Endothelial cell of umbilical vein (primary cell): ENCODE data around the gene CSMD2. TPM values are rescaled to one million over a fixed set of nuclear protein-coding genes. Genes with fewer than 3 reads are reported as not detected.

Source experiments
- BruUV-seq: library from RNA; stranded (reverse); fragments of 400-500 nt; replicated peaks from 2 replicates; lab custom pipeline; 2021; lab: Mats Ljungman, UMichigan
- CTCF ChIA-PET: fragments of 300-600, 350-600 bp; sonication (Branson Sonifier 250); formaldehyde crosslinking; loops from one replicate; lab custom pipeline; 2021; ENCODE audit warnings: antibody characterized with exemption, inconsistent platforms; lab: Charles Lee
- POLR2A ChIA-PET: fragments of 300-600, 350-600 bp; sonication (Branson Sonifier 250); formaldehyde crosslinking; loops from one replicate; lab custom pipeline; 2021; ENCODE audit warnings: antibody characterized with exemption, inconsistent platforms; lab: Charles Lee
- DNase-seq: peaks from one replicate; pipeline ENCODE4 v3.0.0-alpha.2; 2011; ENCODE audit warnings: low read depth, low spot score
- FAIRE-seq: peaks from 2 replicates; lab custom pipeline; 2011; peaks lifted over from hg19 to GRCh38; lab: Jason Lieb, UNC
- H2AFZ ChIP-seq: 2 replicates; pipeline ENCODE4 v1.6.0; 2012; ENCODE audit warnings: low read depth, low read length, control low read depth, inconsistent platforms
- H3K27ac ChIP-seq: 2 replicates; pipeline ENCODE4 v1.5.1; 2011; ENCODE audit warnings: low read depth, mild to moderate bottlenecking, control low read depth, low read length, moderate library complexity; ENCODE audit not compliant: insufficient read depth
- H3K27me3 ChIP-seq, 2 experiments: 2 replicates each; pipeline versions ENCODE4 v1.6.0 to v1.6.1; 2011; ENCODE audit warnings: low read length in 2 of 2, mixed read lengths in 1 of 2; ENCODE audit not compliant: control insufficient read depth in 2 of 2, insufficient read depth in 2 of 2
- H3K36me3 ChIP-seq, 2 experiments: 2 replicates in 1 of 2; 3 replicates in 1 of 2; pipeline ENCODE4 v1.5.1; 2011; ENCODE audit warnings: low read length in 2 of 2, mild to moderate bottlenecking in 1 of 2, moderate library complexity in 1 of 2; ENCODE audit not compliant: control insufficient read depth in 2 of 2, insufficient read depth in 2 of 2; ENCODE audit errors: extremely low read depth in 1 of 2
- H3K4me1 ChIP-seq: 3 replicates; pipeline ENCODE4 v1.5.1; 2011; ENCODE audit warnings: mild to moderate bottlenecking, low read length; ENCODE audit not compliant: control insufficient read depth, insufficient read depth; ENCODE audit errors: extremely low read depth
- H3K4me2 ChIP-seq: 2 replicates; pipeline ENCODE4 v1.6.1; 2011; ENCODE audit warnings: low read length, control low read depth, mixed read lengths; ENCODE audit not compliant: insufficient read depth
- H3K4me3 ChIP-seq, 3 experiments: fragments of 200-600 bp in 1 of 3; sonication (generic), shearing (Covaris generic) in 1 of 3; replicated peaks in 1 of 3; 2 replicates each; pipeline ENCODE4 v1.5.1; 2011 to 2016; ENCODE audit warnings: control low read depth in 3 of 3, low read length in 3 of 3, mild to moderate bottlenecking in 2 of 3, inconsistent platforms in 1 of 3, low read depth in 1 of 3, moderate library complexity in 1 of 3; ENCODE audit not compliant: insufficient read depth in 1 of 3
- H3K79me2 ChIP-seq: 2 replicates; pipeline ENCODE4 v1.6.0; 2012; ENCODE audit warnings: low read length, inconsistent platforms; ENCODE audit not compliant: control insufficient read depth, insufficient read depth
- H3K9ac ChIP-seq: replicated peaks from 2 replicates; pipeline ENCODE3; 2011; ENCODE audit warnings: low read length, control low read depth; ENCODE audit not compliant: insufficient read depth; ENCODE audit errors: extremely low read depth
- H3K9me1 ChIP-seq: replicated peaks from 3 replicates; pipeline ENCODE4 v1.6.0; 2011; ENCODE audit warnings: mild to moderate bottlenecking, low read length; ENCODE audit not compliant: control insufficient read depth, insufficient read depth; ENCODE audit errors: extremely low read depth
- H3K9me3 ChIP-seq: replicated peaks from 2 replicates; pipeline ENCODE4 v1.5.1; 2012; ENCODE audit warnings: low read length, inconsistent platforms; ENCODE audit not compliant: control insufficient read depth, insufficient read depth
- H4K20me1 ChIP-seq: replicated peaks from 2 replicates; pipeline ENCODE3; 2011; ENCODE audit warnings: mild to moderate bottlenecking, low read length; ENCODE audit not compliant: control insufficient read depth, insufficient read depth; ENCODE audit errors: extremely low read depth
- EZH2 ChIP-seq: IDR thresholded peaks from 2 replicates; pipeline ENCODE4 v1.6.1; 2012; ENCODE audit warnings: borderline replicate concordance, low read depth, mild to moderate bottlenecking, moderate library complexity, low read length, inconsistent platforms; ENCODE audit not compliant: severe bottlenecking
- FOS ChIP-seq: IDR thresholded peaks from 2 replicates; pipeline ENCODE4 v1.6.1; 2011; ENCODE audit warnings: mild to moderate bottlenecking, low read length, moderate library complexity, borderline replicate concordance; ENCODE audit not compliant: insufficient read depth
- GATA2 ChIP-seq: IDR thresholded peaks from 2 replicates; pipeline ENCODE4 v1.7.0; 2011; ENCODE audit warnings: low read depth, mild to moderate bottlenecking, moderate library complexity, mixed read lengths, low read length; ENCODE audit not compliant: insufficient read length, insufficient read depth
- JUN ChIP-seq: IDR thresholded peaks from 2 replicates; pipeline ENCODE4 v1.6.1; 2011; ENCODE audit warnings: borderline replicate concordance, low read depth; ENCODE audit not compliant: insufficient read length, insufficient read depth
- MYC ChIP-seq: IDR thresholded peaks from one replicate; pipeline ENCODE4 v1.6.1; 2011; ENCODE audit warnings: mild to moderate bottlenecking, low read depth, low read length
- POLR2A ChIP-seq: IDR thresholded peaks from 2 replicates; pipeline ENCODE4 v1.6.1; 2012; ENCODE audit warnings: low read depth, mild to moderate bottlenecking, control low read depth, low read length
- POLR2AphosphoS5 ChIP-seq: IDR thresholded peaks from 2 replicates; pipeline ENCODE4 v1.6.1; 2012; ENCODE audit warnings: low read depth, mild to moderate bottlenecking, control low read depth, low read length, moderate library complexity; ENCODE audit not compliant: insufficient read depth
- dilution Hi-C: fragments of 300-500 bp; cut with MboI; formaldehyde crosslinking; loops from one replicate; pipeline ENCODE4 v1.15.0; 2019; ENCODE audit warnings: low sequenced_read_pairs; ENCODE audit not compliant: extremely low pct_ligation_motif_present
- intact Hi-C: fragments of 100-400 bp; cut with micrococcal nuclease; formaldehyde crosslinking; loops from one replicate; pipeline ENCODE4 v1.10.0; 2022
- polyA plus RNA-seq, 4 experiments: library from polyadenylated mRNA; depleted of rRNA in 3 of 4; stranded (reverse) in 3 of 4; unstranded in 1 of 4; fragments of >200 nt; gene quantifications; 2 replicates each; pipeline versions ENCODE4 v1.2.1 to v1.2.3, GENCODE V29; 2011 to 2012; ENCODE audit warnings: missing spikeins in 1 of 4
- total RNA-seq: library from RNA; stranded (reverse); gene quantifications from 2 replicates; pipeline ENCODE4 v1.2.3, GENCODE V29; 2021
- TF ChIP-seq, protein P1 (sequence below), 2 donors: IDR thresholded peaks; 1 replicate in 1 of 2; 2 replicates in 1 of 2; pipeline ENCODE4 v1.5.1; 2011; ENCODE audit warnings: low read length in 2 of 2, mild to moderate bottlenecking in 2 of 2, moderate library complexity in 2 of 2, control low read depth in 1 of 2, inconsistent platforms in 1 of 2, low read depth in 1 of 2; ENCODE audit not compliant: insufficient read depth in 1 of 2; ENCODE audit errors: extremely low read depth in 1 of 2
- TF ChIP-seq, protein P2 (sequence below): IDR thresholded peaks from 2 replicates; pipeline ENCODE4 v1.6.1; 2011; ENCODE audit not compliant: insufficient read depth, insufficient read length

The CSMD2 gene
- total and polyA plus RNA-seq, 2 donors (not counting 3 experiments of a cell fraction or from before 2014, with no cell fraction given): under 0.01 TPM; not detected in 1

DNA sequence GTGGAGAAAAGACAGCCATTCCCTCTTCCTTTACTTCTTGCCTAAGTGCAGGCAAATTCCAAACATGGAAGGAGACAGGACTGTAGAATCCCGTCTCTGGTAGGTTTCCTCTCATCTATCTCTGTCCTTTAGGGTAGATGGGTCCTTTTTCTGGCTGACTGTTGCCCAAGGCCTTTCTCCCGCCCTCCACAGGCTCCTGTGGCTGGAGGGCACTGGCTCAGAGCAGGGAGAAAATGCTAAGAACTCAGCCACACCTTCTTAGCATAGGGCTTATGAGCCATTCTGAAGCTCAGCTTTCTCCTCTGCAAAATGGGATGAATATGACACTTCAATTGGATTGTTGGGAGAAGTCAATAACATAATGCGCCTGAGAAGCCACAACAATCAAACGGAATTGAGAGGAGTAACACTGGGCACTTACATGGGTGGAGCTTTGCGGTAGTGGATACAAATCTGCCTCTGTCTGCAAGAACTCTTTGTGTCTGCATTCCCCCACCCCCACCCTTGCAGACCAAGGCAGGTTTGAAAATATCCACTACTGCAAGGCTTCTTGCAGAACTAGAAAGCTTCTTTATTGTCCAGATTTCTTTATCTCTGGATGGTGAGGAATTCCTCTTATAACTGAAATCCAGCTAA is 94.7 kb downstream of the CSMD2 start:
- FAIRE-seq: no peak
- ChIA-PET POLR2A (no interaction called here), CTCF (no interaction called here)
- no peaks in the 10 kb centered on the region for H3K9me1 ChIP-seq
- no peaks in the 10 kb centered on the region for H3K9me3 ChIP-seq
- no peak overlapping the region for H3K4me2 ChIP-seq
- dilution Hi-C loops (no loop called here), intact Hi-C loops (no loop called here)
- no peak for DNase-seq
- no peaks in the 10 kb centered on the region for H4K20me1 ChIP-seq
- H3K27me3 ChIP-seq: no peaks in the 10 kb centered on the region
- H3K79me2 ChIP-seq: no peaks in the 10 kb centered on the region
- no peaks in the 10 kb centered on the region for H3K36me3 ChIP-seq
- BruUV-seq: no TSS peak
- H2AFZ ChIP-seq: no peak overlapping the region
- H3K4me1 ChIP-seq: no peaks in the 10 kb centered on the region
- H3K4me3 ChIP-seq: no peak overlapping the region
- no peak overlapping the region for H3K27ac ChIP-seq
- TF ChIP-seq, protein P1, sequence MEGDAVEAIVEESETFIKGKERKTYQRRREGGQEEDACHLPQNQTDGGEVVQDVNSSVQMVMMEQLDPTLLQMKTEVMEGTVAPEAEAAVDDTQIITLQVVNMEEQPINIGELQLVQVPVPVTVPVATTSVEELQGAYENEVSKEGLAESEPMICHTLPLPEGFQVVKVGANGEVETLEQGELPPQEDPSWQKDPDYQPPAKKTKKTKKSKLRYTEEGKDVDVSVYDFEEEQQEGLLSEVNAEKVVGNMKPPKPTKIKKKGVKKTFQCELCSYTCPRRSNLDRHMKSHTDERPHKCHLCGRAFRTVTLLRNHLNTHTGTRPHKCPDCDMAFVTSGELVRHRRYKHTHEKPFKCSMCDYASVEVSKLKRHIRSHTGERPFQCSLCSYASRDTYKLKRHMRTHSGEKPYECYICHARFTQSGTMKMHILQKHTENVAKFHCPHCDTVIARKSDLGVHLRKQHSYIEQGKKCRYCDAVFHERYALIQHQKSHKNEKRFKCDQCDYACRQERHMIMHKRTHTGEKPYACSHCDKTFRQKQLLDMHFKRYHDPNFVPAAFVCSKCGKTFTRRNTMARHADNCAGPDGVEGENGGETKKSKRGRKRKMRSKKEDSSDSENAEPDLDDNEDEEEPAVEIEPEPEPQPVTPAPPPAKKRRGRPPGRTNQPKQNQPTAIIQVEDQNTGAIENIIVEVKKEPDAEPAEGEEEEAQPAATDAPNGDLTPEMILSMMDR (IDR thresholded peaks at IDR 0.05; ENCODE audit: extremely low read depth in 1 of 2, insufficient read depth in 1 of 2, low read depth in 1 of 2, low read length in 2 of 2): no peak
- TF ChIP-seq GATA2 (no peak), MYC (no peak), POLR2AphosphoS5 (no peak), EZH2 (no peak), POLR2A (no peak), JUN (no peak), FOS (no peak)
- TF ChIP-seq, protein P2, sequence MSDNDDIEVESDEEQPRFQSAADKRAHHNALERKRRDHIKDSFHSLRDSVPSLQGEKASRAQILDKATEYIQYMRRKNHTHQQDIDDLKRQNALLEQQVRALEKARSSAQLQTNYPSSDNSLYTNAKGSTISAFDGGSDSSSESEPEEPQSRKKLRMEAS: no peak
- H3K9ac ChIP-seq: no peak overlapping the region
